PC-9 (cell line): Measurements from ENCODE around the gene RAB31.

Source experiments
- CTCF ChIP-seq: fragments of 200-600 bp; sonication (generic); conservative IDR thresholded peaks from 2 replicates; pipeline ENCODE4 v1.6.1; 2017; ENCODE audit warnings: mixed run types, antibody characterized with exemption, mild to moderate bottlenecking, moderate library complexity
- EZH2 ChIP-seq: fragments of 200-600 bp; sonication (generic); IDR thresholded peaks from 2 replicates; pipeline ENCODE4 v1.8.0; 2017; ENCODE audit warnings: antibody characterized with exemption, low read depth

- no peak for TF ChIP-seq CTCF
- TF ChIP-seq EZH2 = no peak
Measured at GRCh38 chr18:9705183-9705829, 2.8 kb upstream of the RAB31 start.
